VCaP (cell line): ENCODE results near the gene MORC2.
A peak's percentile ranks its signal among the peaks of the same experiment; 100 is the strongest.

Source experiments
- H3K27ac ChIP-seq: fragments of 450-650 bp; 2 replicates; pipeline ENCODE4 v1.5.1; 2017
- CTCF ChIP-seq: fragments of 450-650 bp; conservative IDR thresholded peaks from 2 replicates; pipeline ENCODE4 v1.5.1; 2017; ENCODE audit warnings: mild to moderate bottlenecking, moderate library complexity

The MORC2 gene

DNA sequence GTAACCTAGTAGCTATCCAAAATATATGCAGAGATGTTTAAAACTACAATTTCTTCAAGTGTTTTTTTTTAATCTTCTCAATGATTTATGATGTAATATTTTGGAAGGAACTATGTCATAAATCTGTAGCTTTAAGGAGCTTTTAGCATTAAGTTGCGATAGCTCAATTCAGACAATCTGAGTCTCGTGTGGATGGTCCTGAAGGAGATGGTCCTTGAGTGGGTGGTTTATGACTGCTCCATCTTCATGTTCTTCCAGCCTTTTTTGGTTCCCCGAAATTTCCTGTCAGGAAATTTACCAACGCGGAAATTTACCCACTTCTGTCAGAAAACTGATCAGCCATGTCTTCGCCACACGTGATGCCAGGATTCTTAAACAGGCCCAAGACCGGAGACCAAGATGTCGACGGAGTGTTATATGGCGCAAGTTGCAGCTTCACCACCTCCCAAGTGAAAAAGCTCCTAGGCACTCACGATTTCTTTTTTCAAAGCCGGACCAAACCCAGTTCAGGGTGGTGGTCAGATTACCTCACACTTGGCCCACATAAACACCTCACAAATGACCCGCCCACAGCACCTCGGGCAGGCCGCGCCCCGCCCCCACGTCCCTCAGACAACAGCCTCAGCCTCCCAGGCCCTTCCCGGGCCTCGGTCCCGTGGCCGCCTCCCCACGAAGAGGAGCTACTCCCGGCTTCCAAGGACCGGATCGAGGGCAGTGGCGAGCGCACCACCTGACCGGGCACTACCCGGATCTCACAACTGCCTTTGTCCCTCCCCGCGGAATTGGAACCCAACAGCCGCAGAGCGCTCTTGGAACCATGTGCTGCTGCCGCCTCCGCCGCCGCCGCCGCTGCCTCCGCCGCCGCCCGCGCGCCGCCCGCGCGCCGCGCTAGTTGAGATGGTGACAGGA, at the start of gene MORC2:
Gene MORC2 (minus strand): TSS at position 760 of the 909 bp plus-strand sequence. CDS start 885 bp downstream, outside the sequence.
- peak within 1 kb of the TSS; percentile 98 for H3K27ac ChIP-seq
- no peak for TF ChIP-seq CTCF

DNA sequence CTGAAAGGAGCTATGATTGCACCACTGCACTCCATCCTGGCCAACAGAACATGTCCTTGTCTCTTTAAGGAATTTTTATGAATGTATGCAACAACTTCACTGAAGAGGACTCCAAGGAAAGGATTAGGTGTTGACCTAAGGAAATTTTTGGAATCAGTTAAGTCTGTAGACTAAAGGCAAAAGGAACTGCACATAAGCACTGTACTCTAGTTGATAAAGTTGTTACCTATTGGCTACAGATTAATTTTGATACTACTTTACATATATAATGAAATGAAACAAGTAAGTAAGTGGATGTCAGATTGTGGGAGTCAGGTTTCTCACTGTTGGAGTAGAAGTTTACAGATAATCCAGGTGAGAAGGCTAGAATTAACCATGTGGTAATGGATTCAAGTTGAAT, 37.0 kb upstream of the MORC2 start:
- H3K27ac ChIP-seq = no peak overlapping the region
- no peak for TF ChIP-seq CTCF

DNA sequence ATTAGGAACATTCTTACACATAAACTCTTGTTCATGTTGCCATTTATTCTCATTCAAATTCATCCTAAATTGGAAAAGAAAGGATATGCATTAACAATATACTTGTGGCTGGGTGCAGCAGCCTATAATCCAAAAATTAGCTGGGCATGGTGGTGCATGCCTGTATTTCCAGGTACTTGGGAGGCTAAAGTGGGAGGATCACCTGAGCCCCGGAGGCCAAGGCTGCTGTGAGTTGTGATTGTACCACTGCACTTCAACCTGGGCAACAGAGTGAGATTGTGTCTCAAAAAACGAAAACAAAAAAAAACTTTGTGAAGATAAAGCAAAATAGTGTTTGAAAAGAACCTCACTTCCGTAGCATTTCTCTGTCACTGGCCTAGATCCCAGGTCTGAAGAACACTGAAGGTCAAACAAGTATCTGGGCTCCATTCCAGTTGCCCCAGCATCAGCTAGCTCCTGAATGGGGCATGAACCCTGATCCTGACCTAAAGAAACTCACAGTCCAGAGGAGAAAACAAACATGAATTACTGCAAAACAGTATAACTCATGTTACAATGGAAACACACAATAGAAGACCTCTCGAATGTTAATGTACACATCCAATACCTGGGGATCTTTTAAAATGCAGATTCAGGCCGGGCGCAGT, 32.7 kb upstream of the MORC2 start:
- TF ChIP-seq CTCF = no peak
- H3K27ac ChIP-seq = no peak overlapping the region

GRCh38 chr22:30998329-30998728, 29.8 kb upstream of the MORC2 start:
- TF ChIP-seq CTCF = no peak

DNA sequence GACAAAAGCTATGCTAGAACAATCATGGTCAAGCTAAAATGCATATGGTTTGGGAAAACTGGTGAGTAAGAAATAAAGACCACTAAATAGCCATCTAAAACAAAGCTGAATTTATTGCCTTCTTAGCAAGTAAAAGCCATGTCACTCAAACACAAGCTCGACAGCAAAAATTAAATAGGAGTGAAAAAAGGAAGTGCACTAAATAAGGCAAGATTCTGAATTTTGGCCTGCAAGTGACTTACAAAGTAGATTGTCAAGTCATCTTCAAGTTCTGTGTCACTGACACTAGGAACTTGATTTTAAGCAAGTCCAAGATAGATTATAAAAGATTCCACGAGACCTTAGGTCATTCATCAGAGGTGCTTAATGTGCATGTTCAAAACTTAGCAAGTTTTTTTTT, 27.9 kb upstream of the MORC2 start:
- H3K27ac ChIP-seq = no peak overlapping the region
- TF ChIP-seq CTCF = no peak

More at GRCh38 chr22:30998329-30998728, 29.8 kb upstream of the MORC2 start:
- H3K27ac ChIP-seq = no peak overlapping the region

DNA sequence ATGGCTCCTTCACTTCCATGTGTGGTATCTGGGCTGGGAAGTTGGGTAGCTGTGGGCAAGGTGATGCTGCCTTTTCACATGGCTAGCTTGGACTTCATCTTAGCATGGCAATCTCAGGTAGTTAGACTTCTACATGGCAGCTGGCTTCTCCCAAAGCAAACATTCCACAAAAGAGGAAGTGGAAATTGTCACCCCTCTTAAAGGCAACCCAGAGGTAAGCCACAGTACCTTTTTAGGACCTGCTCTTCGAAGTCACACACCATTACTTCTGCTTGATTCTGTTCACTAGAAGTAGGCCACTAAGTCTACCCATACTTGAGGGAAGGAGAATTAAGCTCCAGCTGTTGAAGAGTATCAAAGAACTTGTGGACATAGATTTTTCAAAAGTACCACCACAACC, 26.4 kb upstream of the MORC2 start:
- no peak overlapping the region for H3K27ac ChIP-seq
- TF ChIP-seq CTCF = no peak

DNA sequence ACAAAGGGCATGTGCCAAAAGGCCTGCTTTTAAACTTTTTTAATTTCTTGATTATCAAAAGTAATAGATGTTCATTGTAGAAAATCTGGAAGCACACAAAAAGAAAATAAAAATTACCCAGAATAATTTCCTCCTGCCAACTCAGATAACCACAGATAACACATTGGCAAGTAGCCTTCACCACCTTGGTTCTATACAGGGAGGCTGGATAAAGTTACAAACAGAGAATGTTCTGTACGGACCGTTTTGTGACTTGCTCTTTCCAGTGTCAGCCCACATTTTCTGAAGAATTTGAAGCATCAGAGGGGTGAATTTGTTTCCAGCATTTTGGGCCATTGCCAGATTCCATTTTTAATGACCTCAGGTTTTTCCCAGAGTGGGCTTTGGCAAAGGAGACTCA, 24.0 kb upstream of the MORC2 start:
- H3K27ac ChIP-seq = no peak overlapping the region
- TF ChIP-seq CTCF = no peak
